ENCODE data around the gene KLRC1. TPM values are rescaled to one million over a fixed set of nuclear protein-coding genes. Genes with fewer than 3 reads are reported as not detected.

The KLRC1 gene
- total and polyA plus RNA-seq, 10 of the 15 experiments (the other 5 are each of a cell fraction or from before 2014, with no cell fraction given), result 0.04 to 0.60 (median 0.23) TPM; not detected in 1

- TF ChIP-seq ZNF592 (IDR thresholded peaks at IDR 0.05), result no peak
- TF ChIP-seq NFYB (IDR thresholded peaks at IDR 0.05; ENCODE audit: insufficient read depth, low read depth, low read length), result no peak
- no peak for TF ChIP-seq RBBP5 (conservative IDR thresholded peaks at IDR 0.05)
- no peak for TF ChIP-seq ZBED1 (IDR thresholded peaks at IDR 0.05; ENCODE audit: borderline replicate concordance)
- TF ChIP-seq RCOR1 (conservative IDR thresholded peaks at IDR 0.05; ENCODE audit: low read depth, low read length), result no peak
- TF ChIP-seq ZNF217 (IDR thresholded peaks at IDR 0.05), result no peak
- TF ChIP-seq ZZZ3 (IDR thresholded peaks at IDR 0.05; ENCODE audit: control insufficient read depth, insufficient read length, low read depth), result no peak
- no peak for TF ChIP-seq ZNF274 (IDR thresholded peaks at IDR 0.05; ENCODE audit: insufficient read depth, insufficient read length)
- no peak for TF ChIP-seq IRF3 (IDR thresholded peaks at IDR 0.05)
- no peak for TF ChIP-seq ZBTB33 (IDR thresholded peaks at IDR 0.05)
- no peak for TF ChIP-seq SREBF2 (IDR thresholded peaks at IDR 0.05; ENCODE audit: low read length)
- no peak for TF ChIP-seq EZH2 (IDR thresholded peaks at IDR 0.05; ENCODE audit: borderline replicate concordance, control insufficient read depth, low read depth, low read length)
- no peak for TF ChIP-seq TBL1XR1 (IDR thresholded peaks at IDR 0.05; ENCODE audit: low read depth, low read length)
- no peak for TF ChIP-seq BRCA1 (IDR thresholded peaks at IDR 0.05; ENCODE audit: low read depth, low read length)
Measured at GRCh38 chr12:10408842-10409241, 44.3 kb downstream of the KLRC1 start (continued).
